ENCODE results near the gene GLT8D1. TPM values are rescaled to one million over a fixed set of nuclear protein-coding genes. Genes with fewer than 3 reads are reported as not detected.

The GLT8D1 gene, protein sequence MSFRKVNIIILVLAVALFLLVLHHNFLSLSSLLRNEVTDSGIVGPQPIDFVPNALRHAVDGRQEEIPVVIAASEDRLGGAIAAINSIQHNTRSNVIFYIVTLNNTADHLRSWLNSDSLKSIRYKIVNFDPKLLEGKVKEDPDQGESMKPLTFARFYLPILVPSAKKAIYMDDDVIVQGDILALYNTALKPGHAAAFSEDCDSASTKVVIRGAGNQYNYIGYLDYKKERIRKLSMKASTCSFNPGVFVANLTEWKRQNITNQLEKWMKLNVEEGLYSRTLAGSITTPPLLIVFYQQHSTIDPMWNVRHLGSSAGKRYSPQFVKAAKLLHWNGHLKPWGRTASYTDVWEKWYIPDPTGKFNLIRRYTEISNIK
- total RNA-seq (2014; rRNA removed; shearing (Covaris generic)) (40.8 and 50.7 TPM in 2 replicates), polyA plus RNA-seq (2016; fragmentation: Nextera tagmentation; extraction: Ambion mirVana) (24.6 and 30.0 TPM in 2 replicates)
- long read RNA-seq, transcript GLT8D1-201 (10 exons, 1,849 nt): major isoform, 5 of 19 reads
- long read RNA-seq, partial matches to known transcripts: 3 of 19 reads
- long read RNA-seq, other reads (novel, unspliced or antisense): 11 of 19 reads

GRCh38 chr3:52705688-52706686 is at the start of gene GLT8D1, which contains the start of gene SPCS1:
TSS of gene GLT8D1 (minus strand) at chr3:52705791. CDS start at chr3:52700460, 5,331 bp downstream.
TSS of gene SPCS1 (plus strand) at chr3:52706106. CDS start at chr3:52706247, 141 bp downstream.
- Mint-ChIP-seq H3K27me3 (ENCODE audit: insufficient read depth, low read depth, poor library complexity) (peaks cover 14% of the 10 kb centered on the region), H3K27ac (peak within 1 kb of the TSS; percentile 91), H3K36me3 (ENCODE audit: low read depth) (peaks cover 16% of the 10 kb centered on the region), H3K4me3 (peak within 1 kb of the TSS; percentile 99), H3K4me1 (peaks cover 13% of the 10 kb centered on the region), H3K9me3 (no peaks in the 10 kb centered on the region)
- peak within 1 kb of the TSS; percentile 80; the same call in 1 of the 2 replicates for H3K27ac ChIP-seq (ENCODE audit: low read depth)
- no peaks in the 10 kb centered on the region for H3K27me3 ChIP-seq (ENCODE audit: insufficient read depth)
- no peaks in the 10 kb centered on the region for H3K9me2 ChIP-seq (ENCODE audit: insufficient read depth)
- peaks cover 3% of the 10 kb centered on the region; the same call in 1 of the 2 replicates for H3F3A ChIP-seq (replicated peaks; ENCODE audit: low read depth)
- H3K4me2 ChIP-seq: peak within 1 kb of the TSS; percentile 100
- H3K36me3 ChIP-seq (ENCODE audit: insufficient read depth): peaks cover 14% of the 10 kb centered on the region
- H3K79me2 ChIP-seq (replicated peaks; ENCODE audit: insufficient read depth): peaks cover 50% of the 10 kb centered on the region
- peak within 1 kb of the TSS; percentile 99 for H3K4me3 ChIP-seq
- H4K20me1 ChIP-seq (replicated peaks; ENCODE audit: insufficient read depth): peaks cover 15% of the 10 kb centered on the region
- ATAC-seq: peak; percentile 95
- H2AFZ ChIP-seq: peak within 1 kb of the TSS; percentile 98
- DNase-seq (ENCODE audit: low spot score): peak; percentile 93
- H3K4me1 ChIP-seq (ENCODE audit: insufficient read depth): peaks cover 10% of the 10 kb centered on the region
- TF ChIP-seq CREB1 (CRISPR knock-in tag; IDR thresholded peaks at IDR 0.05; ENCODE audit: low read depth) (peak; percentile 72), REST (IDR thresholded peaks at IDR 0.05; ENCODE audit: unreplicated experiment) (no peak), JUNB (IDR thresholded peaks at IDR 0.05; ENCODE audit: unreplicated experiment) (no peak), EZH2phosphoT487 (IDR thresholded peaks at IDR 0.05; ENCODE audit: unreplicated experiment) (no peak), CTCF (conservative IDR thresholded peaks at IDR 0.05; ENCODE audit: low read depth in 2 of 2) (no peak), POLR2AphosphoS5 (IDR thresholded peaks at IDR 0.05; ENCODE audit: low read depth) (peak; percentile 88), ZNF331 (CRISPR knock-in tag; IDR thresholded peaks at IDR 0.05; ENCODE audit: low read depth) (no peak), EZH2 (IDR thresholded peaks at IDR 0.05; ENCODE audit: low read depth, unreplicated experiment) (no peak), STAT1 (IDR thresholded peaks at IDR 0.05; ENCODE audit: unreplicated experiment) (no peak)
- TF ChIP-seq, protein P1, sequence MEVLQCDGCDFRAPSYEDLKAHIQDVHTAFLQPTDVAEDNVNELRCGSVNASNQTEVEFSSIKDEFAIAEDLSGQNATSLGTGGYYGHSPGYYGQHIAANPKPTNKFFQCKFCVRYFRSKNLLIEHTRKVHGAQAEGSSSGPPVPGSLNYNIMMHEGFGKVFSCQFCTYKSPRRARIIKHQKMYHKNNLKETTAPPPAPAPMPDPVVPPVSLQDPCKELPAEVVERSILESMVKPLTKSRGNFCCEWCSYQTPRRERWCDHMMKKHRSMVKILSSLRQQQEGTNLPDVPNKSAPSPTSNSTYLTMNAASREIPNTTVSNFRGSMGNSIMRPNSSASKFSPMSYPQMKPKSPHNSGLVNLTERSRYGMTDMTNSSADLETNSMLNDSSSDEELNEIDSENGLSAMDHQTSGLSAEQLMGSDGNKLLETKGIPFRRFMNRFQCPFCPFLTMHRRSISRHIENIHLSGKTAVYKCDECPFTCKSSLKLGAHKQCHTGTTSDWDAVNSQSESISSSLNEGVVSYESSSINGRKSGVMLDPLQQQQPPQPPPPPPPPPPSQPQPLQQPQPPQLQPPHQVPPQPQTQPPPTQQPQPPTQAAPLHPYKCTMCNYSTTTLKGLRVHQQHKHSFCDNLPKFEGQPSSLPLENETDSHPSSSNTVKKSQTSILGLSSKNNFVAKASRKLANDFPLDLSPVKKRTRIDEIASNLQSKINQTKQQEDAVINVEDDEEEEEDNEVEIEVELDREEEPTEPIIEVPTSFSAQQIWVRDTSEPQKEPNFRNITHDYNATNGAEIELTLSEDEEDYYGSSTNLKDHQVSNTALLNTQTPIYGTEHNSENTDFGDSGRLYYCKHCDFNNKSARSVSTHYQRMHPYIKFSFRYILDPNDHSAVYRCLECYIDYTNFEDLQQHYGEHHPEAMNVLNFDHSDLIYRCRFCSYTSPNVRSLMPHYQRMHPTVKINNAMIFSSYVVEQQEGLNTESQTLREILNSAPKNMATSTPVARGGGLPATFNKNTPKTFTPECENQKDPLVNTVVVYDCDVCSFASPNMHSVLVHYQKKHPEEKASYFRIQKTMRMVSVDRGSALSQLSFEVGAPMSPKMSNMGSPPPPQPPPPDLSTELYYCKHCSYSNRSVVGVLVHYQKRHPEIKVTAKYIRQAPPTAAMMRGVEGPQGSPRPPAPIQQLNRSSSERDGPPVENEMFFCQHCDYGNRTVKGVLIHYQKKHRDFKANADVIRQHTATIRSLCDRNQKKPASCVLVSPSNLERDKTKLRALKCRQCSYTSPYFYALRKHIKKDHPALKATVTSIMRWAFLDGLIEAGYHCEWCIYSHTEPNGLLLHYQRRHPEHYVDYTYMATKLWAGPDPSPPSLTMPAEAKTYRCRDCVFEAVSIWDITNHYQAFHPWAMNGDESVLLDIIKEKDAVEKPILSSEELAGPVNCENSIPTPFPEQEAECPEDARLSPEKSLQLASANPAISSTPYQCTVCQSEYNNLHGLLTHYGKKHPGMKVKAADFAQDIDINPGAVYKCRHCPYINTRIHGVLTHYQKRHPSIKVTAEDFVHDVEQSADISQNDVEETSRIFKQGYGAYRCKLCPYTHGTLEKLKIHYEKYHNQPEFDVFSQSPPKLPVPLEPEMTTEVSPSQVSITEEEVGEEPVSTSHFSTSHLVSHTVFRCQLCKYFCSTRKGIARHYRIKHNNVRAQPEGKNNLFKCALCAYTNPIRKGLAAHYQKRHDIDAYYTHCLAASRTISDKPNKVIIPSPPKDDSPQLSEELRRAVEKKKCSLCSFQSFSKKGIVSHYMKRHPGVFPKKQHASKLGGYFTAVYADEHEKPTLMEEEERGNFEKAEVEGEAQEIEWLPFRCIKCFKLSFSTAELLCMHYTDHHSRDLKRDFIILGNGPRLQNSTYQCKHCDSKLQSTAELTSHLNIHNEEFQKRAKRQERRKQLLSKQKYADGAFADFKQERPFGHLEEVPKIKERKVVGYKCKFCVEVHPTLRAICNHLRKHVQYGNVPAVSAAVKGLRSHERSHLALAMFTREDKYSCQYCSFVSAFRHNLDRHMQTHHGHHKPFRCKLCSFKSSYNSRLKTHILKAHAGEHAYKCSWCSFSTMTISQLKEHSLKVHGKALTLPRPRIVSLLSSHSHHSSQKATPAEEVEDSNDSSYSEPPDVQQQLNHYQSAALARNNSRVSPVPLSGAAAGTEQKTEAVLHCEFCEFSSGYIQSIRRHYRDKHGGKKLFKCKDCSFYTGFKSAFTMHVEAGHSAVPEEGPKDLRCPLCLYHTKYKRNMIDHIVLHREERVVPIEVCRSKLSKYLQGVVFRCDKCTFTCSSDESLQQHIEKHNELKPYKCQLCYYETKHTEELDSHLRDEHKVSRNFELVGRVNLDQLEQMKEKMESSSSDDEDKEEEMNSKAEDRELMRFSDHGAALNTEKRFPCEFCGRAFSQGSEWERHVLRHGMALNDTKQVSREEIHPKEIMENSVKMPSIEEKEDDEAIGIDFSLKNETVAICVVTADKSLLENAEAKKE (CRISPR knock-in tag; IDR thresholded peaks at IDR 0.05): no peak

Measured in GM23338 (cell line).